HepG2 (cell line): ENCODE data around the gene KRT36. TPM values are rescaled to one million over a fixed set of nuclear protein-coding genes. Genes with fewer than 3 reads are reported as not detected.

ENCODE experiments used
- ATAC-seq: fragments of 200-7000 bp; cut with Tn5 transposase; 3 replicates; pipeline ENCODE4 v1.9.1; 2020; ENCODE audit warnings: mild to moderate bottlenecking, moderate library complexity
- BruUV-seq: library from RNA; stranded (reverse); fragments of 400-500 nt; replicated peaks from 2 replicates; lab custom pipeline; 2021; lab: Mats Ljungman, UMichigan
- CTCF ChIA-PET: fragments of 300-600 bp; formaldehyde crosslinking; extraction: SDS; loops from one replicate; lab custom pipeline; 2021; ENCODE audit warnings: low total read pairs, inconsistent platforms, low intra/inter-chr PET ratio; lab: Yijun Ruan, JAX
- POLR2A ChIA-PET: fragments of 350-600 bp; sonication (Branson Sonifier 250); formaldehyde crosslinking; loops from one replicate; lab custom pipeline; 2020; ENCODE audit warnings: antibody characterized with exemption, inconsistent platforms; lab: Yijun Ruan, JAX
- DNase-seq: peaks from one replicate; pipeline ENCODE4 v3.0.0-alpha.2; 2015; ENCODE audit warnings: low spot score
- FAIRE-seq: peaks from 3 replicates; lab custom pipeline; 2011; peaks lifted over from hg19 to GRCh38; lab: Jason Lieb, UNC
- H2AFZ ChIP-seq: one replicate; pipeline ENCODE4 v1.6.1; 2011; ENCODE audit warnings: low read length, inconsistent platforms
- H3K27ac ChIP-seq: fragments of 300-600 bp; 3 replicates; pipeline ENCODE4 v1.8.0; 2011; ENCODE audit warnings: mixed run types, mild to moderate bottlenecking, mixed read lengths, low read length, inconsistent platforms; ENCODE audit not compliant: insufficient read depth; ENCODE audit errors: extremely low read length
- H3K27me3 ChIP-seq, 2 experiments: fragments of 200-600 bp in 1 of 2; 2 replicates in 1 of 2; 3 replicates in 1 of 2; pipeline versions ENCODE4 v1.6.0 to v1.8.0; 2011; ENCODE audit warnings: low read length in 2 of 2, mild to moderate bottlenecking in 2 of 2, moderate library complexity in 2 of 2, inconsistent platforms in 1 of 2; ENCODE audit not compliant: insufficient read depth in 2 of 2, control insufficient read depth in 1 of 2
- H3K36me3 ChIP-seq, 2 experiments: fragments of 200-600 bp in 1 of 2; replicated peaks in 1 of 2; 2 replicates in 1 of 2; 3 replicates in 1 of 2; pipeline versions ENCODE4 v1.5.1 to v1.8.0; 2011; ENCODE audit warnings: low read length in 2 of 2, inconsistent platforms in 1 of 2; ENCODE audit not compliant: insufficient read depth in 2 of 2, control insufficient read depth in 1 of 2
- H3K4me1 ChIP-seq: 2 replicates; pipeline ENCODE4 v1.5.1; 2012; ENCODE audit warnings: low read length, inconsistent platforms; ENCODE audit not compliant: insufficient read depth
- H3K4me2 ChIP-seq: 2 replicates; pipeline ENCODE4 v1.6.0; 2011; ENCODE audit warnings: low read depth, low read length, inconsistent platforms
- H3K4me3 ChIP-seq, 3 experiments: fragments of 200-600 bp in 1 of 3; sonication (generic), shearing (Covaris generic) in 1 of 3; replicated peaks in 1 of 3; 2 replicates each; pipeline ENCODE4 v1.5.1; 2011 to 2016; ENCODE audit warnings: low read length in 3 of 3, inconsistent platforms in 2 of 3, low read depth in 2 of 3, mild to moderate bottlenecking in 2 of 3, control low read depth in 1 of 3, mixed read lengths in 1 of 3; ENCODE audit not compliant: insufficient read depth in 1 of 3
- H3K79me2 ChIP-seq: one replicate; pipeline ENCODE4 v1.6.1; 2011; ENCODE audit warnings: low read length, inconsistent platforms; ENCODE audit not compliant: insufficient read depth
- H3K9ac ChIP-seq: 2 replicates; pipeline ENCODE4 v1.6.0; 2011; ENCODE audit warnings: mild to moderate bottlenecking, low read depth, low read length, inconsistent platforms; ENCODE audit not compliant: insufficient read depth
- H3K9me3 ChIP-seq: 2 replicates; pipeline ENCODE4 v1.5.1; 2012; ENCODE audit warnings: mild to moderate bottlenecking, low read length
- H4K20me1 ChIP-seq: 2 replicates; pipeline ENCODE4 v1.6.0; 2011; ENCODE audit warnings: inconsistent platforms, mild to moderate bottlenecking, low read length, moderate library complexity; ENCODE audit not compliant: insufficient read depth
- ATF1 ChIP-seq: IDR thresholded peaks from 2 replicates; pipeline ENCODE4 v1.6.1; 2016; ENCODE audit warnings: mild to moderate bottlenecking, control low read depth
- DNMT1 ChIP-seq: sonication (generic); formaldehyde crosslinking; IDR thresholded peaks from 2 replicates; pipeline ENCODE4 v1.5.1; 2020; ENCODE audit warnings: mild to moderate bottlenecking, missing genetic modification reagents
- ETV5 ChIP-seq: IDR thresholded peaks from 2 replicates; pipeline ENCODE4 v1.6.1; 2018; ENCODE audit warnings: missing biosample characterization, missing genetic modification reagents, inconsistent platforms, borderline replicate concordance
- HNRNPH1 ChIP-seq: fragments of 200-400 bp; formaldehyde crosslinking; optimal IDR thresholded peaks from 2 replicates; pipeline ENCODE3; 2017; ENCODE audit warnings: mild to moderate bottlenecking, low read depth, low read length
- JDP2 ChIP-seq: sonication (generic); formaldehyde crosslinking; IDR thresholded peaks from 2 replicates; pipeline ENCODE4 v1.8.1; 2022; ENCODE audit warnings: missing genetic modification reagents, borderline replicate concordance
- KAT7 ChIP-seq: IDR thresholded peaks from 2 replicates; pipeline ENCODE4 v1.6.1; 2018; ENCODE audit warnings: borderline replicate concordance, missing compliant biosample characterization
- MAFF ChIP-seq: IDR thresholded peaks from 2 replicates; pipeline ENCODE4 v1.6.1; 2011; ENCODE audit warnings: low read depth, low read length, improper control_type of control experiment
- MEIS1 ChIP-seq: sonication (generic); formaldehyde crosslinking; IDR thresholded peaks from 2 replicates; pipeline ENCODE4 v1.9.0; 2021; ENCODE audit warnings: mild to moderate bottlenecking, missing genetic modification reagents, moderate library complexity, borderline replicate concordance
- NRL ChIP-seq: sonication (generic); formaldehyde crosslinking; IDR thresholded peaks from 2 replicates; pipeline ENCODE4 v1.5.0; 2020; ENCODE audit warnings: missing genetic modification reagents, mild to moderate bottlenecking, moderate library complexity, borderline replicate concordance
- SAFB2 ChIP-seq: sonication (generic); formaldehyde crosslinking; IDR thresholded peaks from 2 replicates; pipeline ENCODE4 v1.5.1; 2020; ENCODE audit warnings: missing genetic modification reagents, low read depth, mild to moderate bottlenecking, borderline replicate concordance
- SUZ12 ChIP-seq: fragments of 150-350 bp; IDR thresholded peaks from 2 replicates; pipeline ENCODE4 v1.6.1; 2014; ENCODE audit warnings: low read depth, low read length
- TMF1 ChIP-seq: sonication (generic); formaldehyde crosslinking; IDR thresholded peaks from 2 replicates; pipeline ENCODE4 v1.8.1; 2022; ENCODE audit warnings: low read depth, missing genetic modification reagents
- TP53 ChIP-seq: sonication (generic); formaldehyde crosslinking; conservative IDR thresholded peaks from 2 replicates; pipeline ENCODE4 v1.4.0; 2020; ENCODE audit warnings: missing genetic modification reagents
- ZFP1 ChIP-seq: IDR thresholded peaks from 2 replicates; pipeline ENCODE4 v1.6.1; 2016
- ZFP36 ChIP-seq: fragments of 150-350 bp; IDR thresholded peaks from 2 replicates; pipeline ENCODE4 v1.6.1; 2018; ENCODE audit warnings: borderline replicate concordance, low read length, low read depth; ENCODE audit not compliant: partially characterized antibody
- ZNF382 ChIP-seq: sonication (generic); formaldehyde crosslinking; IDR thresholded peaks from 2 replicates; pipeline ENCODE4 v1.5.0; 2020; ENCODE audit warnings: missing genetic modification reagents, mild to moderate bottlenecking, borderline replicate concordance
- ZNF562 ChIP-seq: sonication (generic); formaldehyde crosslinking; IDR thresholded peaks from 2 replicates; pipeline ENCODE4 v1.8.0; 2022; ENCODE audit warnings: missing genetic modification reagents, borderline replicate concordance
- ZNF569 ChIP-seq: sonication (generic); formaldehyde crosslinking; IDR thresholded peaks from 2 replicates; pipeline ENCODE4 v1.5.0; 2020; ENCODE audit warnings: mild to moderate bottlenecking, missing genetic modification reagents, moderate library complexity, borderline replicate concordance
- ZNF598 ChIP-seq: sonication (generic); formaldehyde crosslinking; IDR thresholded peaks from 2 replicates; pipeline ENCODE4 v1.5.1; 2020; ENCODE audit warnings: mild to moderate bottlenecking, missing genetic modification reagents, borderline replicate concordance
- ZNF615 ChIP-seq: sonication (generic); formaldehyde crosslinking; IDR thresholded peaks from 2 replicates; pipeline ENCODE4 v1.5.0; 2020; ENCODE audit warnings: mild to moderate bottlenecking, missing genetic modification reagents, borderline replicate concordance
- ZNF724P ChIP-seq: sonication (generic); formaldehyde crosslinking; IDR thresholded peaks from 2 replicates; pipeline ENCODE4 v1.8.0; 2022; ENCODE audit warnings: missing genetic modification reagents, borderline replicate concordance
- ZNF776 ChIP-seq: sonication (generic); formaldehyde crosslinking; IDR thresholded peaks from 2 replicates; pipeline ENCODE4 v1.4.0; 2020; ENCODE audit warnings: mild to moderate bottlenecking, missing genetic modification reagents
- ZNF781 ChIP-seq: sonication (generic); formaldehyde crosslinking; IDR thresholded peaks from 2 replicates; pipeline ENCODE4 v1.5.1; 2020; ENCODE audit warnings: borderline replicate concordance, mild to moderate bottlenecking, missing genetic modification reagents; ENCODE audit errors: not compliant biosample characterization
- WGBS: methylation state at CpG from one replicate; pipeline ENCODE4 v1.1.6; 2017; ENCODE audit warnings: low lambda C conversion rate; 5-methylcytosine and 5-hydroxymethylcytosine counted together
- in situ Hi-C: cut with HindIII; loops from 2 replicates; pipeline ENCODE4 v1.10.0; 2017; ENCODE audit warnings: low pct_unique_long_range_greater_than_20kb; ENCODE audit not compliant: extremely low pct_ligation_motif_present
- intact Hi-C: fragments of 100-400 bp; cut with micrococcal nuclease; formaldehyde crosslinking; loops from one replicate; pipeline ENCODE4 v1.10.0; 2022; ENCODE audit not compliant: unreplicated experiment
- polyA plus RNA-seq, 8 experiments: library from polyadenylated mRNA; depleted of rRNA in 3 of 8; stranded (reverse) in 7 of 8; unstranded in 1 of 8; fragments of >200 nt; fragmentation: Illumina TruSeq in 4 of 8; extraction: Trizol in 4 of 8; gene quantifications; 2 replicates each; pipeline versions ENCODE4 v1.2.1 to v1.2.3, GENCODE V29; 2011 to 2016; ENCODE audit warnings: low read depth in 4 of 8, missing spikeins in 1 of 8, mixed read lengths in 1 of 8; ENCODE audit not compliant: insufficient read depth in 1 of 8
- total RNA-seq, 5 experiments: library from RNA; depleted of rRNA; stranded (reverse); fragments of >200 nt; fragmentation: Illumina TruSeq; extraction: Trizol; gene quantifications; 2 replicates each; pipeline ENCODE4 v1.2.3, GENCODE V29; 2016; ENCODE audit warnings: low read depth in 1 of 5
- TF ChIP-seq, protein P1 (sequence below): sonication (generic); formaldehyde crosslinking; IDR thresholded peaks from 2 replicates; pipeline ENCODE4 v1.4.0; 2020; ENCODE audit warnings: missing genetic modification reagents

Gene KRT36
- total and polyA plus RNA-seq, 2 of the 13 experiments (the other 11 are each of a cell fraction or from before 2014, with no cell fraction given), result not detected

DNA sequence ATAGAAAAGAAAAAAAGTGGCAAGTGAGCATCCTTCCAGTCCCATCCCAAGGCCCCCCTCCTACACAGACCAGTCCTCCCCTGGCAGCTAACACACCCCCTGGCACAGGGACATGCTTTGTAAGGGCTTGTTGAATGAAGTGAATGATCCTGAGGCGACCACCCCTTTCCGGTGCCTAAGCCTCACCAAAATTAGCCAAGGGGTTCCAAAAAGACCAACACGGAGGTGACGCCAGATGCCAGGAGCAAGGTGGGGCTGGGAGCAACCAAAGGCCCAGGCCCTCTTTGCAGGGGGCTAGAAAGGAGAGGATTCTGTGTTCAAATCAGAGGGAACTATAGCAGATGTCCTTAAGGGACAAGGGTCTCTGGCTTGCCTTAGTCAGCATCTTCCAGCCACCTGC lies 14.3 kb downstream of the KRT36 start (continued):
- no peak for TF ChIP-seq ETV5 (CRISPR knock-in tag)
- TF ChIP-seq NRL, result no peak
- no peak for TF ChIP-seq ZNF569 (CRISPR knock-in tag)
- TF ChIP-seq ZNF781 (CRISPR knock-in tag), result no peak

DNA sequence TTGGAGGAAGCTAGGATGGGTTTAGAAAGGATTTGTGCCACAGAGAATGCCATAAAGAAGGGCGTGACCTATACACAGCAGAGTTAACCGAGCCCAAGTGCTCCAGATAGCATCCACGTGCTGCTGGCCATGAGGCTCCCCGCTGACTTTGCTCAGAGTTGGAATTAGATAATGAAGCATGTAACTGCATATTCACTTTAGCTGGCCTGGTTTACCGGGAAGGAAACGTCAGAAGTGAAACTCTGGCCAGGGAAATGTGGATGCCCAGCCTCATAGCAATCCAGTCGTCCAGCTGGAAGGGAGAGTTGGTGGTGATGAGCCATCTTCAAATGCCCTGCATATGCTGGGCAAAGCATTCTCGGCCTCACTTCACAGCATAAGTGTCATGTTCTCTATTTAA lies 14.8 kb downstream of the KRT36 start:
- ChIA-PET POLR2A (no interaction called here), CTCF (no interaction called here)
- DNase-seq (no peak), FAIRE-seq (no peak), ATAC-seq (no peak)
- no peaks in the 10 kb centered on the region for H3K36me3 ChIP-seq
- in situ Hi-C loops (no loop called here), intact Hi-C loops (no loop called here)
- H3K9ac ChIP-seq, result no peak overlapping the region
- H3K4me2 ChIP-seq, result no peak overlapping the region
- no peak overlapping the region for H3K4me3 ChIP-seq
- H3K27me3 ChIP-seq, result peaks cover 2 to 28% of the 10 kb centered on the region in 2 experiments; a peak in 3 of 5 replicates
- no peaks in the 10 kb centered on the region for H4K20me1 ChIP-seq
- no peak overlapping the region for H3K27ac ChIP-seq
- no peaks in the 10 kb centered on the region for H3K9me3 ChIP-seq
- TF ChIP-seq MEIS1 (CRISPR knock-in tag) (no peak), ZNF724P (CRISPR knock-in tag) (no peak), ZNF776 (no peak), ZFP36 (no peak), ZFP1 (CRISPR knock-in tag) (no peak), ZNF598 (CRISPR knock-in tag) (no peak), ZNF562 (CRISPR knock-in tag) (no peak), DNMT1 (no peak), TP53 (CRISPR knock-in tag) (no peak), HNRNPH1 (no peak), JDP2 (no peak), TMF1 (no peak), ATF1 (CRISPR knock-in tag) (no peak), ZNF382 (CRISPR knock-in tag) (no peak), ZNF615 (CRISPR knock-in tag) (no peak), MAFF (no peak), SUZ12 (no peak), SAFB2 (CRISPR knock-in tag) (no peak), KAT7 (CRISPR knock-in tag) (no peak)
- TF ChIP-seq, protein P1, sequence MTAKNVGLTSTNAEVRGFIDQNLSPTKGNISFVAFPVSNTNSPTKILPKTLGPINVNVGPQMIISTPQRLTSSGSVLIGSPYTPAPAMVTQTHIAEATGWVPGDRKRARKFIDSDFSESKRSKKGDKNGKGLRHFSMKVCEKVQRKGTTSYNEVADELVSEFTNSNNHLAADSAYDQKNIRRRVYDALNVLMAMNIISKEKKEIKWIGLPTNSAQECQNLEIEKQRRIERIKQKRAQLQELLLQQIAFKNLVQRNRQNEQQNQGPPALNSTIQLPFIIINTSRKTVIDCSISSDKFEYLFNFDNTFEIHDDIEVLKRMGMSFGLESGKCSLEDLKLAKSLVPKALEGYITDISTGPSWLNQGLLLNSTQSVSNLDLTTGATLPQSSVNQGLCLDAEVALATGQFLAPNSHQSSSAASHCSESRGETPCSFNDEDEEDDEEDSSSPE (CRISPR knock-in tag), result no peak
- no peaks in the 10 kb centered on the region for H3K79me2 ChIP-seq
- no peak overlapping the region for H2AFZ ChIP-seq
- no TSS peak for BruUV-seq
- no peaks in the 10 kb centered on the region for H3K4me1 ChIP-seq
- WGBS, result 2% methylated on average over 8 of the region's 8 CpGs
